ENCODE data around the gene CNGA3. TPM values are rescaled to one million over a fixed set of nuclear protein-coding genes. Genes with fewer than 3 reads are reported as not detected.
A peak's percentile ranks its signal among the peaks of the same experiment; 100 is the strongest.

The CNGA3 gene
- total RNA-seq, 2 donors from 2014 or later = not detected

- H3K4me3 Mint-ChIP-seq = no peak overlapping the region
- H3K9me3 Mint-ChIP-seq = peaks cover 0 to 2% of the 10 kb centered on the region in 2 donors
- H3K4me1 Mint-ChIP-seq (ENCODE audit: low read depth) = peaks cover 5% of the 10 kb centered on the region
- DNase-seq (no peak), ATAC-seq (replicated peaks in 1 of 2) (no peak)
- H3K27ac Mint-ChIP-seq = no peak overlapping the region
- peaks cover 40% of the 10 kb centered on the region for H3K27me3 Mint-ChIP-seq (ENCODE audit: low read depth)
- H3K36me3 Mint-ChIP-seq (ENCODE audit: insufficient read depth in 2 of 2) = peaks cover 0 to 4% of the 10 kb centered on the region in 2 donors
Observed at GRCh38 chr2:98341241-98341640, 5.0 kb upstream of the CNGA3 start.

DNA sequence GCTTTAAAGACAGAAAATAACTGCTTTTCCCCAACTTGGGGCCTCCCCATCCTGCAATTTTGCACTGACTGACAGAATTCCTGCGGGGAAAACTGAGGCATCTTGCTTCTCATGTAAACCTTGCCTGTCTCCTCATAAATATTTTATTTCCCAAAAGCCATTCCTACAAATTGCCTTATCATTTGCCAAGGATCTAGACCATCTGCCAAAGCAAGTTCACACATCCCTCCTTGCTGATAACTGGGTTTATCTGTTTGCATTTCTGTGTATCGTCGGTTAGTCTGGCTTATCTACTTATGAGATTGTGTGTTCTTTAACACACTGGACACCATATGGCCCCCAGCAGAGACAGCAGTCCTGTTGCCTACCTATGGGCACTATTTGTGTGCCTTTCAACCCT is 3.0 kb upstream of the CNGA3 start:
- Mint-ChIP-seq H3K27me3 (ENCODE audit: low read depth) (peaks cover 47% of the 10 kb centered on the region), H3K4me1 (ENCODE audit: low read depth) (peaks cover 7% of the 10 kb centered on the region), H3K36me3 (ENCODE audit: insufficient read depth in 2 of 2) (peaks cover 1 to 2% of the 10 kb centered on the region in 2 donors), H3K27ac (no peak overlapping the region), H3K4me3 (no peak overlapping the region), H3K9me3 (no peaks in the 10 kb centered on the region)
- ATAC-seq (replicated peaks in 1 of 2) = no peak
- DNase-seq = no peak

GRCh38 chr2:98347298-98348065 is 1.2 kb downstream of the CNGA3 start:
- Mint-ChIP-seq H3K27me3 (ENCODE audit: low read depth) (peaks cover 68% of the 10 kb centered on the region), H3K4me3 (peak overlapping the region in 1 of 2 donors; percentile 52), H3K4me1 (ENCODE audit: low read depth) (peaks cover 7% of the 10 kb centered on the region), H3K36me3 (ENCODE audit: insufficient read depth in 2 of 2) (peaks cover 0 to 1% of the 10 kb centered on the region in 2 donors), H3K9me3 (no peaks in the 10 kb centered on the region), H3K27ac (no peak overlapping the region)
- ATAC-seq (replicated peaks in 1 of 2) (no peak), DNase-seq (no peak)

DNA sequence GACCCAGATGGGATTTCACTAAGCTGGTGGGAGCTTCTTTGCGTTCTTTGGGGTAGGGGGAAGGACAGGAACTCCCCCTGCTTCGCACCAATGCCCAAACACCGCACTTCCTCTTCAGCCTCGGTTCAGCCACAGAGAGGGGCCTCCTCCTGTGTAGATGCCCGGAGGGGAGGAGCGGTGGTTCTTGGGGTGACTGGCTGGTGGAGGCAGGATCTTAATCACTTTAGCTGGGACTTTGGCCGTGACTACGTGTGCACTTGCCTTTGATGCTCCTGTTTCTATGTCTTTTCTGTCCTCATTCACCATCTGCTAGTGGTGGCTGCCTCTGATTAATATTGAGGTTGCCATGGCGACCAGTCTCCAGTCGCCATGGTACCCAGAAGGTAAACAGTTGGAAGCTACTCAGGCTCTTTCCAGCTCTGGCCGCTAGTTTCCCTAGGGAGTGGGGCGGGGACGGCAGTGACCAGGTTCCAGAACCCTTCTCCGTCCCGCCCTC is 1.9 kb downstream of the CNGA3 start:
- H3K27ac Mint-ChIP-seq = no peak overlapping the region
- H3K4me1 Mint-ChIP-seq (ENCODE audit: low read depth) = peaks cover 7% of the 10 kb centered on the region
- ATAC-seq (replicated peaks in 1 of 2) (peak in 1 of 2 donors; percentile 30), DNase-seq (peak in 1 of 2 donors; percentile 7)
- peaks cover 68% of the 10 kb centered on the region for H3K27me3 Mint-ChIP-seq (ENCODE audit: low read depth)
- H3K9me3 Mint-ChIP-seq = no peaks in the 10 kb centered on the region
- peaks cover 0 to 1% of the 10 kb centered on the region in 2 donors for H3K36me3 Mint-ChIP-seq (ENCODE audit: insufficient read depth in 2 of 2)
- no peak overlapping the region for H3K4me3 Mint-ChIP-seq

- Mint-ChIP-seq H3K4me3 (no peak overlapping the region), H3K27ac (no peak overlapping the region), H3K36me3 (ENCODE audit: insufficient read depth in 2 of 2) (peaks cover 0 to 1% of the 10 kb centered on the region in 2 donors), H3K9me3 (peaks cover 0 to 2% of the 10 kb centered on the region in 2 donors), H3K27me3 (ENCODE audit: low read depth) (peaks cover 56% of the 10 kb centered on the region), H3K4me1 (ENCODE audit: low read depth) (peaks cover 7% of the 10 kb centered on the region)
- DNase-seq (no peak), ATAC-seq (replicated peaks in 1 of 2) (no peak)
Observed at GRCh38 chr2:98350411-98350810, 4.2 kb downstream of the CNGA3 start.

DNA sequence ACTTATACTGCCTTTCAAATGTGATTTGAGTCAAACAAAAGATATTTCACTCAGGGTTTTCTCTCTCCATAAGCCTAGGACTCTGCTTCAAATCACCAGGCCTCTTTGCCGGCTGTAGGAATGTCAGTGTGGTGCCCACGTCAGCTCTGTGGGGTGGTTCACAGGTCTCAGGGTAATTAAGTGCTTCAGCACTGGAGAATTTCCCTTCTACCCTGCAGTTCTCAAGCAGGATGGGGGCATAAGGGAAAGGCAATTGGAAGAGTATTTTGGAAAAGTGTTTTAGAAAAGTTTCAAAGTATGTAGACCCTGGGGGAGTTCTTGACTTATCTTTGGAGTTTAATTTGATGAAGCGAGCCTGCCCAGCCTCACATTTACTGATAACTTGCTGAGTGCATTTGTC is 9.6 kb downstream of the CNGA3 start:
- H3K27ac Mint-ChIP-seq = no peak overlapping the region
- H3K36me3 Mint-ChIP-seq (ENCODE audit: insufficient read depth in 2 of 2) = no peaks in the 10 kb centered on the region
- DNase-seq (no peak), ATAC-seq (replicated peaks in 1 of 2) (no peak)
- H3K9me3 Mint-ChIP-seq = peaks cover 0 to 2% of the 10 kb centered on the region in 2 donors
- H3K27me3 Mint-ChIP-seq (ENCODE audit: low read depth) = peaks cover 25% of the 10 kb centered on the region
- H3K4me3 Mint-ChIP-seq = no peak overlapping the region
- H3K4me1 Mint-ChIP-seq (ENCODE audit: low read depth) = no peaks in the 10 kb centered on the region

DNA sequence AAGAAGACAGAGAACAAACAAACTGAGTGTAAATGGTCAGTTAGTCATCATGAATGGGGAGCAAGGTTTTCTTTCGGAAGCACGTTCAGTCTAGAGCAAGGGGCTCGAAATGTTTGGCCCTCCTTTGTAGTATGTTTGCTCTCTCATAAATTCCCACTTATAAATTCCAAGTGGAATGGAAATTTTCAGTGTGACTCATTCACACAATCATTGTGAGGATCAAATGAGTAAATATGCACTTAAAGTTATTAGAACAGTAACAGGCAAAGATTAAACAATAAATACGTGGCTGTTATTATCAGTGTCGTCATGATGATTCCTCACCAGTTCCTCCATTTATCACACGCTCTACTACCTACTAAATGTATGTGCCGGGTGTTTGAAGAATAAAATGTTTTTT is 10.5 kb downstream of the CNGA3 start:
- peaks cover 21% of the 10 kb centered on the region for H3K27me3 Mint-ChIP-seq (ENCODE audit: low read depth)
- no peak overlapping the region for H3K4me3 Mint-ChIP-seq
- ATAC-seq (replicated peaks in 1 of 2) = no peak
- no peak for DNase-seq
- H3K4me1 Mint-ChIP-seq (ENCODE audit: low read depth) = no peaks in the 10 kb centered on the region
- H3K27ac Mint-ChIP-seq = no peak overlapping the region
- peaks cover 0 to 2% of the 10 kb centered on the region in 2 donors for H3K9me3 Mint-ChIP-seq
- no peaks in the 10 kb centered on the region for H3K36me3 Mint-ChIP-seq (ENCODE audit: insufficient read depth in 2 of 2)

DNA sequence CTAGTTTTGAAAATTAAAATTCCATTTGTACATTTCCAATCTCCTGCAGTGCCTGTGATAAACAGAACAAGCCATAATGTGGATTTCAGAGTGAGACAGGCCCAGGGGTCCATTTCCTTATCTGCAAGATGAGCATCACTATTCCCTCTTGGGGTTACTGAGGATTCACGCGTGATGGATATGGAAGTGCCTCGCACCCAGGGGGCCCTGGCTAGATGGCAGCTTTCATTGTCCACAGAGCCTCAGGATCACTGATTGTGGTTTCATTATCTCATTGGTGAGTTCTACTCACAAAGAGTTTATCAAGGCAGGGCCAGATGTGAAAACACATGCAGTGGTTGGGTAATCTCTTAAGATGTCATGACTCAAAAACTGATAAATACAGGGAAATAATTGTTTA is 11.6 kb downstream of the CNGA3 start:
- Mint-ChIP-seq H3K27ac (no peak overlapping the region), H3K27me3 (ENCODE audit: low read depth) (peaks cover 21% of the 10 kb centered on the region), H3K36me3 (ENCODE audit: insufficient read depth in 2 of 2) (no peaks in the 10 kb centered on the region), H3K4me3 (no peak overlapping the region), H3K4me1 (ENCODE audit: low read depth) (no peaks in the 10 kb centered on the region), H3K9me3 (peaks cover 0 to 2% of the 10 kb centered on the region in 2 donors)
- no peak for ATAC-seq (replicated peaks in 1 of 2)
- no peak for DNase-seq

DNA sequence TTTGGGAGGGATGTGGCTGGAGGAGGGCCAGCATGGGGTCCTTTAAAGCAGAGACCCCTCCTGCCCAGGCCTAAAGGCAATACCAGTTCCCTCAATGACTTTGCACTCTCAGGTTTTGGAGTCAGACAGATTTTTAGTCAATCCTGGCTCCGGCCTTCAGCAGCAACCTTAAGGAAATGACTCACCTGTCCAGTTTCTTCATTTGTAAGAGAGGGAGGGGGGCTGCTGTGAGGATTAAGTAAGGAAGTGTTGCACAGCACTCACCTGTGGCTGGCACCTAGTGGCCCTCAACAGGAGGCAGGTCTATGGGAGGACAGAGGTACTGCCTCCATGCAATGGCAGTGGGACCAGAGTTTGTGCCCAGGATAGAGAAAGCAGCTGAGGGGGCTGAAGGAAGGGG is 13.7 kb downstream of the CNGA3 start:
- ATAC-seq (replicated peaks in 1 of 2) (no peak), DNase-seq (no peak)
- no peaks in the 10 kb centered on the region for H3K9me3 Mint-ChIP-seq
- H3K36me3 Mint-ChIP-seq (ENCODE audit: insufficient read depth in 2 of 2) = no peaks in the 10 kb centered on the region
- H3K27me3 Mint-ChIP-seq (ENCODE audit: low read depth) = peaks cover 16% of the 10 kb centered on the region
- H3K27ac Mint-ChIP-seq = no peak overlapping the region
- H3K4me3 Mint-ChIP-seq = no peak overlapping the region
- H3K4me1 Mint-ChIP-seq (ENCODE audit: low read depth) = no peaks in the 10 kb centered on the region

- Mint-ChIP-seq H3K9me3 (no peaks in the 10 kb centered on the region), H3K27me3 (ENCODE audit: low read depth) (peaks cover 4% of the 10 kb centered on the region), H3K27ac (no peak overlapping the region), H3K4me3 (no peak overlapping the region), H3K36me3 (ENCODE audit: insufficient read depth in 2 of 2) (peaks cover 0 to 3% of the 10 kb centered on the region in 2 donors), H3K4me1 (ENCODE audit: low read depth) (no peaks in the 10 kb centered on the region)
- DNase-seq (no peak), ATAC-seq (replicated peaks in 1 of 2) (no peak)
Observed at GRCh38 chr2:98367721-98368120, 21.5 kb downstream of the CNGA3 start.

- H3K27ac Mint-ChIP-seq = no peak overlapping the region
- no peaks in the 10 kb centered on the region for H3K4me1 Mint-ChIP-seq (ENCODE audit: low read depth)
- DNase-seq (no peak), ATAC-seq (replicated peaks in 1 of 2) (no peak)
- H3K27me3 Mint-ChIP-seq (ENCODE audit: low read depth) = peaks cover 22% of the 10 kb centered on the region
- H3K9me3 Mint-ChIP-seq = no peaks in the 10 kb centered on the region
- H3K36me3 Mint-ChIP-seq (ENCODE audit: insufficient read depth in 2 of 2) = peaks cover 0 to 3% of the 10 kb centered on the region in 2 donors
- H3K4me3 Mint-ChIP-seq = no peak overlapping the region
Observed at GRCh38 chr2:98369710-98370239, 23.5 kb downstream of the CNGA3 start.

DNA sequence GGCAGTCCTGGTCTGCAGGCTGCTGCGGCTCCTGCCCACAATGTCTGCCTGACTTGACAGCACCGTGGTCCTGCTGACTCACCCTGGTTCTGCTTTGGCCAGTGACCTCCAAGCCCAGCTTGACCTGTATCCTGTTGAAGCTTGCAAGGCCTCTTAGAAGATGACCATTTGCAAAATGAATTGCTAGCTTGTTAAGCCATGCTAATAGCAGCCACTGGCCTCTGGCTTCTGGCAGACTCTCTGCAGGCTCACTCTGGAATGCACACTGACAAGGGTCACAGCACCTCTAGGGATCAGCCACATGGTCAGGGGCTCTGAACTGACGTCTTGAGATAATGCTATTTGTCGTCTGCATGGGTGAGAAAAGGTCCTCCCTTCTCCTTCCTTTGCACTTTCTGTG is 25.9 kb downstream of the CNGA3 start:
- no peaks in the 10 kb centered on the region for H3K4me1 Mint-ChIP-seq (ENCODE audit: low read depth)
- no peaks in the 10 kb centered on the region for H3K9me3 Mint-ChIP-seq
- ATAC-seq (replicated peaks in 1 of 2) = no peak
- no peak overlapping the region for H3K27ac Mint-ChIP-seq
- H3K27me3 Mint-ChIP-seq (ENCODE audit: low read depth) = peaks cover 36% of the 10 kb centered on the region
- no peak for DNase-seq
- H3K36me3 Mint-ChIP-seq (ENCODE audit: insufficient read depth in 2 of 2) = peaks cover 0 to 3% of the 10 kb centered on the region in 2 donors
- no peak overlapping the region for H3K4me3 Mint-ChIP-seq

DNA sequence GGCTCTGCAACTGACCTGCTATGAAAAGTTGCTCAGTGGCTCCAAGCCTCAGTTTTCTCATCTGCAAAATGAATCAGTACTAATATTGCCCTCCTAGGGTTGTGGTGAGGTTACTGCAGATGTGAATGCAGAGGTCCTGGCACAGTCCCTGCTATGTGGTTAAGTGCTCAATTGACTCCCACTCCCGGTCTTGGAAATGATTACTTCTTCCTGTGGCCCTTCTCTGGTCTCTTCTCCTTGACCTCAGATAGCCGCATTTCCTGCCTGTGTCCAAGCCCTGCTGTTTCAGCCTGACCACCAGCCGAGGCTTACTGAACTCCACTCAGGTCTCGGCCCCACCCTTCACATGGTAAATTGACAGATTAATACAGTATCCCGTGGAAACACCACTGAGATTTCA is 26.3 kb downstream of the CNGA3 start:
- Mint-ChIP-seq H3K36me3 (ENCODE audit: insufficient read depth in 2 of 2) (peaks cover 0 to 3% of the 10 kb centered on the region in 2 donors), H3K27ac (no peak overlapping the region), H3K4me3 (no peak overlapping the region), H3K9me3 (no peaks in the 10 kb centered on the region), H3K27me3 (ENCODE audit: low read depth) (peaks cover 40% of the 10 kb centered on the region), H3K4me1 (ENCODE audit: low read depth) (no peaks in the 10 kb centered on the region)
- no peak for ATAC-seq (replicated peaks in 1 of 2)
- no peak for DNase-seq
